GM12878 (cell line): ENCODE results near the gene CAMTA1. TPM values are rescaled to one million over a fixed set of nuclear protein-coding genes. Genes with fewer than 3 reads are reported as not detected.

ENCODE experiments used
- ATAC-seq: fragments of 200-7000 bp; cut with Tn5 transposase; 3 replicates; pipeline ENCODE4 v1.9.1; 2020; ENCODE audit warnings: mild to moderate bottlenecking, moderate library complexity
- BruUV-seq: library from RNA; stranded (reverse); fragments of 400-500 nt; replicated peaks from 2 replicates; lab custom pipeline; 2021; lab: Mats Ljungman, UMichigan
- CTCF ChIA-PET: fragments of 300-600 bp; sonication (Branson Sonifier 250); formaldehyde crosslinking; extraction: SDS; loops from one replicate; lab custom pipeline; 2021; ENCODE audit warnings: inconsistent platforms; lab: Yijun Ruan, JAX
- POLR2A ChIA-PET: fragments of 350-600 bp; formaldehyde crosslinking; extraction: SDS; loops from one replicate; lab custom pipeline; 2021; ENCODE audit warnings: inconsistent platforms; lab: Charles Lee
- RAD21 ChIA-PET: fragments of 300-600 bp; sonication (Branson Sonifier 250); formaldehyde crosslinking; loops from one replicate; lab custom pipeline; 2023; ENCODE audit warnings: antibody characterized with exemption; ENCODE audit not compliant: unreplicated experiment; lab: Charles Lee
- SMC1A ChIA-PET: fragments of 300-600 bp; sonication (Branson Sonifier 250); formaldehyde crosslinking; loops from one replicate; lab custom pipeline; 2023; ENCODE audit not compliant: unreplicated experiment, uncharacterized antibody; lab: Charles Lee
- DNase-seq: peaks from one replicate; pipeline ENCODE4 v3.0.0-alpha.2; 2011; ENCODE audit warnings: low read depth, low spot score
- FAIRE-seq: peaks from 3 replicates; lab custom pipeline; 2011; peaks lifted over from hg19 to GRCh38; lab: Jason Lieb, UNC
- H2AFZ ChIP-seq: 2 replicates; pipeline ENCODE4 v1.6.0; 2011; ENCODE audit warnings: low read depth, low read length, control low read depth; ENCODE audit not compliant: control insufficient read depth
- H3K27ac ChIP-seq: 2 replicates; pipeline ENCODE4 v1.5.1; 2011; ENCODE audit warnings: control low read depth; ENCODE audit not compliant: control insufficient read depth, insufficient read depth
- H3K27me3 ChIP-seq, 2 experiments: replicated peaks in 1 of 2; 2 replicates each; pipeline versions ENCODE4 v1.6.0 to v1.6.1; 2011; ENCODE audit warnings: low read length in 1 of 2; ENCODE audit not compliant: control insufficient read depth in 2 of 2, insufficient read depth in 2 of 2
- H3K36me3 ChIP-seq, 2 experiments: 2 replicates each; pipeline ENCODE4 v1.5.1; 2011; ENCODE audit warnings: low read length in 1 of 2; ENCODE audit not compliant: control insufficient read depth in 2 of 2, insufficient read depth in 2 of 2
- H3K4me1 ChIP-seq: 2 replicates; pipeline ENCODE4 v1.6.1; 2011; ENCODE audit warnings: mild to moderate bottlenecking, low read length, moderate library complexity, mixed read lengths; ENCODE audit not compliant: control insufficient read depth, insufficient read depth
- H3K4me2 ChIP-seq: 2 replicates; pipeline ENCODE4 v1.6.0; 2011; ENCODE audit warnings: control low read depth; ENCODE audit not compliant: control insufficient read depth, insufficient read depth
- H3K4me3 ChIP-seq: fragments of 200-600 bp; sonication (generic); 2 replicates; pipeline ENCODE4 v1.5.1; 2016
- H3K79me2 ChIP-seq: 2 replicates; pipeline ENCODE4 v1.6.0; 2011; ENCODE audit warnings: low read length; ENCODE audit not compliant: control insufficient read depth, insufficient read depth
- H3K9ac ChIP-seq: 2 replicates; pipeline ENCODE4 v1.8.0; 2011; ENCODE audit warnings: low read length, control low read depth, mixed read lengths; ENCODE audit not compliant: control insufficient read depth, insufficient read depth
- H3K9me3 ChIP-seq: replicated peaks from 3 replicates; pipeline ENCODE4 v1.5.1; 2011; ENCODE audit warnings: mild to moderate bottlenecking, low read length; ENCODE audit not compliant: control insufficient read depth, insufficient read depth
- H4K20me1 ChIP-seq: 2 replicates; pipeline ENCODE4 v1.6.0; 2011; ENCODE audit not compliant: control insufficient read depth, insufficient read depth
- HCFC1 ChIP-seq: fragments of 150-350 bp; IDR thresholded peaks from 2 replicates; pipeline ENCODE4 v1.6.1; 2014; ENCODE audit warnings: low read length
- MAX ChIP-seq: IDR thresholded peaks from 2 replicates; pipeline ENCODE4 v1.6.1; 2012; ENCODE audit warnings: low read depth, low read length, improper control_type of control experiment
- MEF2A ChIP-seq: IDR thresholded peaks from 2 replicates; pipeline ENCODE4 v1.6.1; 2011; ENCODE audit warnings: low read depth, mild to moderate bottlenecking, low read length, moderate library complexity; ENCODE audit not compliant: insufficient read depth
- NKRF ChIP-seq: fragments of 450-650 bp; conservative IDR thresholded peaks from 2 replicates; pipeline ENCODE4 v1.6.1; 2017; ENCODE audit warnings: mild to moderate bottlenecking, moderate library complexity
- RBBP5 ChIP-seq: fragments of 200-600 bp; sonication (generic); conservative IDR thresholded peaks from 2 replicates; pipeline ENCODE4 v1.6.1; 2016
- RCOR1 ChIP-seq: conservative IDR thresholded peaks from 2 replicates; pipeline ENCODE4 v1.6.1; 2012; ENCODE audit warnings: low read depth, low read length, improper control_type of control experiment
- SMC3 ChIP-seq: IDR thresholded peaks from 2 replicates; pipeline ENCODE4 v1.6.1; 2011; ENCODE audit warnings: low read length, improper control_type of control experiment, borderline replicate concordance
- TCF7 ChIP-seq: IDR thresholded peaks from 2 replicates; pipeline ENCODE4 v1.6.1; 2014; ENCODE audit warnings: antibody characterized with exemption, borderline replicate concordance
- WGBS: methylation state at CpG from one replicate; pipeline ENCODE4 v1.1.6; 2016; ENCODE audit warnings: low lambda C conversion rate; ENCODE audit not compliant: insufficient replicate concordance, insufficient coverage; ENCODE audit errors: missing lambda C conversion rate; 5-methylcytosine and 5-hydroxymethylcytosine counted together
- in situ Hi-C: fragments of 300-500 bp; cut with MboI; formaldehyde crosslinking; loops from 9 replicates; pipeline ENCODE4 v1.14.3; 2018; ENCODE audit warnings: mixed read lengths
- intact Hi-C: fragments of 100-400 bp; cut with micrococcal nuclease; formaldehyde crosslinking; loops from one replicate; pipeline ENCODE4 v1.14.2; 2022; ENCODE audit not compliant: unreplicated experiment
- polyA plus RNA-seq, 11 experiments: library from polyadenylated mRNA; depleted of rRNA in 4 of 11; unstranded in 6 of 11; stranded (reverse) in 5 of 11; fragments of >200 nt; fragmentation: Nextera tagmentation in 4 of 11; fragmentation: Illumina TruSeq in 1 of 11; extraction: Ambion mirVana in 4 of 11; extraction: Trizol in 1 of 11; gene quantifications; 1 replicate in 1 of 11; 2 replicates in 10 of 11; pipeline versions ENCODE4 v1.2.1 to v1.2.3, GENCODE V29; 2011 to 2016; ENCODE audit warnings: inconsistent platforms in 2 of 11, missing spikeins in 2 of 11, low read depth in 1 of 11
- total RNA-seq, 4 experiments: library from RNA; depleted of rRNA in 3 of 4; stranded (reverse); fragments of >200 nt in 3 of 4; fragmentation: Illumina TruSeq in 1 of 4; extraction: Trizol in 1 of 4; gene quantifications; 2 replicates each; pipeline versions ENCODE4 v1.2.1 to v1.2.3, GENCODE V29; 2013 to 2021

Gene CAMTA1
- total and polyA plus RNA-seq, 10 of the 15 experiments (the other 5 are each of a cell fraction or from before 2014, with no cell fraction given) = 37.7 to 148 (median 76.4) TPM

GRCh38 chr1:7595336-7595735 lies 810.1 kb downstream of the CAMTA1 start:
- SMC1A ChIA-PET = no interaction called here
- Histone ChIP-seq H2AFZ (no peak overlapping the region), H3K36me3 (no peaks in the 10 kb centered on the region), H3K27ac (no peak overlapping the region), H3K9me3 (no peaks in the 10 kb centered on the region), H3K79me2 (no peaks in the 10 kb centered on the region), H3K4me1 (no peaks in the 10 kb centered on the region), H4K20me1 (no peaks in the 10 kb centered on the region; the same call in 1 of the 2 replicates), H3K4me2 (no peak overlapping the region), H3K27me3 (peaks cover 0 to 2% of the 10 kb centered on the region in 2 experiments; a peak in 3 of 4 replicates), H3K4me3 (no peak overlapping the region), H3K9ac (no peak overlapping the region)
- intact Hi-C loops = no loop called here
- BruUV-seq = no TSS peak
- FAIRE-seq (no peak), DNase-seq (no peak), ATAC-seq (no peak)
- in situ Hi-C loops = no loop called here
- RAD21 ChIA-PET = no interaction called here
- POLR2A ChIA-PET = no interaction called here
- WGBS = 33% methylated on average over 8 of the region's 8 CpGs
- CTCF ChIA-PET = no interaction called here
- TF ChIP-seq MAX = no peak
- TF ChIP-seq HCFC1 = no peak
- TF ChIP-seq RCOR1 = no peak
- no peak for TF ChIP-seq NKRF
- no peak for TF ChIP-seq SMC3
- no peak for TF ChIP-seq TCF7
- TF ChIP-seq MEF2A = no peak
- no peak for TF ChIP-seq RBBP5
